IMR-90 (cell line): ENCODE data around the gene SLC25A52.
A peak's percentile ranks its signal among the peaks of the same experiment; 100 is the strongest.

Experiments used
- CTCF ChIP-seq: conservative IDR thresholded peaks from 2 replicates; pipeline ENCODE4 v1.5.1; 2012; ENCODE audit warnings: mild to moderate bottlenecking, low read depth, low read length, improper control_type of control experiment
- MXI1 ChIP-seq: IDR thresholded peaks from 2 replicates; pipeline ENCODE4 v1.6.1; 2012; ENCODE audit warnings: low read depth, mild to moderate bottlenecking, low read length, moderate library complexity, borderline replicate concordance
- SMC3 ChIP-seq: fragments of 150-350 bp; IDR thresholded peaks from 2 replicates; pipeline ENCODE4 v1.6.1; 2016; ENCODE audit warnings: low read depth, mild to moderate bottlenecking, antibody characterized with exemption, low read length, moderate library complexity

- no peak for TF ChIP-seq MXI1
- peak; percentile 39 for TF ChIP-seq SMC3
- TF ChIP-seq CTCF, result peak; percentile 63
Observed at GRCh38 chr18:31722369-31722957, 38.2 kb downstream of the SLC25A52 start.
